HG02588 (cell line): Measurements from ENCODE around the gene RFFL.
A peak's percentile ranks its signal among the peaks of the same experiment; 100 is the strongest.
"Not testable (repeated sequence)": the region's sequence is repeated elsewhere in the genome, so short reads cannot be mapped to it uniquely, and the experiment has no call there.

Experiments
- ATAC-seq: cut with Tn5 transposase; IDR thresholded peaks from one replicate; pipeline ENCODE4 v1.9.1; 2021; ENCODE audit warnings: mild to moderate bottlenecking, moderate library complexity; ENCODE audit not compliant: unreplicated experiment

Gene RFFL, protein sequence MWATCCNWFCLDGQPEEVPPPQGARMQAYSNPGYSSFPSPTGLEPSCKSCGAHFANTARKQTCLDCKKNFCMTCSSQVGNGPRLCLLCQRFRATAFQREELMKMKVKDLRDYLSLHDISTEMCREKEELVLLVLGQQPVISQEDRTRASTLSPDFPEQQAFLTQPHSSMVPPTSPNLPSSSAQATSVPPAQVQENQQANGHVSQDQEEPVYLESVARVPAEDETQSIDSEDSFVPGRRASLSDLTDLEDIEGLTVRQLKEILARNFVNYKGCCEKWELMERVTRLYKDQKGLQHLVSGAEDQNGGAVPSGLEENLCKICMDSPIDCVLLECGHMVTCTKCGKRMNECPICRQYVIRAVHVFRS

DNA sequence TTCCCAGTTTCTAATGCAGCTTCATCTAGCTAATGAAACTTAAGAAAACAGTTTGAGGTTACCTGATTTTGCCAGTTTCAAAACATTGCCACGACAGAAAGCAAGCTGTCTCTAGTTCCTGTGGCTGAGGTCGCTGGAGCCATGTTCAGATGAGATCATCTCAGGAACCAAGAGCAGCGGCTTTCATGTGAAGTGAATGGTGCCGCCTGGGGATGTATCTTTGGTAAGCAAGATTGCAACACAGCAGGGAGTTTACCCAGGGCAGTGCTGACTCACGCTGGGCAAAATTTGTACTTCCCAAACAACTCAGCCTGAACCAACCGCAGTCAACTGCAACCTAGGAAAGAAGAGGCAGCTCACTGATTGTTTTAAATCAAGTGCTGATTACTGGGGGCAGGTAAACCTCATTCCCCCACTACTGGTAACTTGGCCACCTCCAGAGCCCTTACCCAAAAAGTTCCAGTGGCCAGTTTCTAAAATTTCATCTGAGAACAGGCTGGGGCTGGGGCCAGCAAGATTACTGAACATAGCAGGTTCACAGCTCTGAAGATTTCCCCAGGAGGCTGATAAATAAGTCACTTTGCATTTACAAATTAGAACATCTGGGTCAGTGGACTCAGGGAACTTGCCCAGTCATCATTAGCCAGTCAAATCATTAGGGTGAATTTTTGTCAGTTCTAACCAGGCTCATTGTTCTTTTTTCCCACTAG, at the start of gene RFFL:
RFFL (minus strand) TSS at position 194 of the 710 bp plus-strand sequence. CDS start 37,154 bp downstream, outside the sequence.
- peak; percentile 87 for ATAC-seq

DNA sequence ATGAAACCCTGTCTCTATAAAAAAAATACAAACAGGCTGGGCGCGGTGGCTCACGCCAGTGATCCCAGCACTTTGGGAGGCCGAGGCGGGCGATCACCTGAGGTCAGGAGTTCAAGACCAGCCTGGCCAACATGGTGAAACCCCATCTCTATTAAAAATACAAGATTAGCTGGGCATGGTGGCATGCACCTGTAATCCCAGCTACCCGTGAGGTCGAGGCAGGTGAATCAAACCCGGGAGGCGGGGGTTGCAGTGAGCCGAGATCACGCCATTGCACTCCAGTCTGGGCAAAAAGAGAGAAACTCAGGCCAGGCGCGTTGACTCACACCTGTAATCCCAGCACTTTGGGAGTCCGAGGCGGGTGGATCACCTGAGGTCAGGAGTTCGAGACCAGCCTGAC, 47.3 kb upstream of the RFFL start:
- ATAC-seq: not testable (repeated sequence)

DNA sequence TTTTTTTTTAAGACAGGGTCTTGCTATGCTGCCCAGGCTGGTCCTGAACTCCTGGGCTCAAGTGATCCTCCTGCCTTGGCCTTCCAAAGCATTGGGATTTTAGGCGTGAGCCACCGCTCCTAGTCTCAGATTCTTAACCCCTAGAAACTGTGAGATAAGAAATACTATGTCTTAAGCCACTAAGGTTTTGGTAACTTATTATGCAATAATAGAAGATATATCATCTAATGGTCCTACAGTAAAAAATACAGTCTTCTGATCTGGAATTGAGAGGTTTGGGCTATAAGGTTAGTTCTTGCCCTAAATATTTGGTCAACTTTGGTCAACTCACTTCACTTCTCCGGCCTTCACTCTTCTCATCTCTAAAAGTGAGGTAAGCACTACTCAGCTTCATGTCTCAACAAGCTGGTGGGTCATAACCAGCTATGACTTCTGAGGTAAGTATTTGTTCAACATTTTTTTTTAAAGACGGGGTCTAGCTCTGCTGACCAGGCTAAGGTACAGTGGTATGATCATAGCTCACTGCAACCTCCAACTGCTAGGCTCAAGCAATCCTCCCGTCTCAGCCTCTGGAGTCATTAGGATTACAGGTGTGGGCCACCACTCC, 41.4 kb upstream of the RFFL start:
- no peak for ATAC-seq

DNA sequence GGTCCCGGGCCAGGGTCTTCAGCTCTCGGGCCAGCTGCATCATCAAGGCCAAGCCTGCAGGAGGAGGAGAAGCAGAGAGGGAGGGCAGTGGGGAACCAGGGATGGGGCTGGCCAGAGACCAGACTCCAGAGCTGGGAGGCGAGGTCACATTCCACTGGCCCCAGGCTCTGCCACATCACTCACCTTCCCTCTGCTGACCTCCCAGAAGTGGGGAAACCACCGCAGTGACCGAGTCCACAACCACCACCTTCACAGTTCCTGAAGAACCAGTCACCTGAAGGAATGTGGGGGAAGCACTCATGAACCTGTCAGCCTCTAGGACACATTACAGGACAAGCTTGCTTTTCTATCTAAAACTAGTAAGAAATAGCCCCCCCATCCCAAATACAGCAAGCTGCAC, 39.8 kb upstream of the RFFL start:
- no peak for ATAC-seq

DNA sequence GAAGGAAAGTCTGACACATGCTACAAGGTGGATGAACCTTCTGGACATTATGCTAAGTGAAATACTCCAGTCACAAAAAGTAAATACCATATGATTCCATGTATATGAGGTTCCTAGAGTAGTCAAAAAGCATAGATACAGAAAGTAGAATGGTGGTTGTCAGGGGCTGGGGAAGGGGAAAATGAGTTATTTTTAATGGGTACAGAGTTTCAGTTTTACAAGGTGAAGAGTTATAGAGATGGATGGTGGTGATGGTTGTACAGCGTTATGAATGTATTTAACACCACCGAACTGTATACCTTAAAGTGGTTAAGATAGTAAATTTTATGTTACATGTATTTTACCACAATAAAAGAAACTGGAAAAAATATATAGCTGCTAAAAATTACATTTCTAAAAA, 38.2 kb upstream of the RFFL start:
- ATAC-seq: no peak

DNA sequence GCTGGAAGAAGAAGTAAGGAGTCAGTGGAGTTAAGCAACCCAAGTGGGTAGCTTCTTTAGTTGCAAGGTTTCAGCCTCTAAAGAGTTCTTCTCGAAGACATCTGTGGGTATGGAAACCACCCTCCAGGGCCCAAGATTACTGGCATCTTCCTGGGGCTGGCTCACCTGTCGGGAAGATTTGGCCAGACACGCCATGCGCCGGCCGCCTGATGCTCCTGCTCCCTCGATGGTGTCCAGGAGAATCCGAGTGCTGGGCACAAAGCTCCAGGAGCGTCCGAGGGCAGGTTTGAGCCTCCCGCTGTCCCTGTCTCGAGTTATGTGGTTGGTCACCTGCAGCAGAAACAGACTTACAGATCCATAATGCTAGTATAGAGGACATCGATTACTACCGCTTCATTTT, 37.5 kb upstream of the RFFL start:
- no peak for ATAC-seq

DNA sequence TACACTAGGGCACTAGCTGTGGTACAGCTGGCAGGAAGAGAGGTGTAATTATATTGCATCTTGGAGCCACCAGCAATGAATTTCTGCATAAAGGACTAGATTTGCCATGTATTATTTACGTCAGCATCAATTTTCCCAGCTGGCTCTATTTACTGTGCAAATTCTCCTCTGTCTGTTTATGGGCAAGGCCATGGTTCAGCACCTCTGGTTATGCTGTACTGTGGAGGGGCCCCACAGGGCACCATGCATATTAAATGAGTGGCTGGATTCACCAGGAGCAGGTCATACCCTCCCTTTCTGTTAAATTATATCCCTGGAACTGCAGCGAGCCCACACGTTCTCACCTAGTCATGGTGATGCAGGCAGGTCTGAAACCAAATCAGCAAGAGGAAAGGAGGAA, 36.4 kb upstream of the RFFL start:
- ATAC-seq: no peak

DNA sequence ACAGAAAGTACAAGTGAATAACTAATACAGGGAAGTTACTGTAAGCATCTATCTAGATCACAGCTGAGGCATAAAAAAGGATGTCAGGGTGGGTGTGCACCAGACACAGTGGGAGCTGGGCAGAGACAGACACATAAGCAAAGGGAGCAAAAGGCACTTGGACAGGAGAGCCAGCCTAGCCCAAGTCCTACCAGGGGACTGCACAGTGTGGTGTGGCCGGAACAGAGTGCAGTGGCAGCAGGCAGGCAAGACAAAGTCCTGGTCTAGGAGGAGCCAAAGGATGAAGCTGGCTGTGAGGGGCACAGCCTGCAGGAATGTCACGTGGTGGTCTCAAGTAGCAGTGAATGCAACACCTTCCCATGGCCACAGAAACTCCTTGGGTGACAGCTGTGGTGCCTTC, 34.3 kb upstream of the RFFL start:
- no peak for ATAC-seq

DNA sequence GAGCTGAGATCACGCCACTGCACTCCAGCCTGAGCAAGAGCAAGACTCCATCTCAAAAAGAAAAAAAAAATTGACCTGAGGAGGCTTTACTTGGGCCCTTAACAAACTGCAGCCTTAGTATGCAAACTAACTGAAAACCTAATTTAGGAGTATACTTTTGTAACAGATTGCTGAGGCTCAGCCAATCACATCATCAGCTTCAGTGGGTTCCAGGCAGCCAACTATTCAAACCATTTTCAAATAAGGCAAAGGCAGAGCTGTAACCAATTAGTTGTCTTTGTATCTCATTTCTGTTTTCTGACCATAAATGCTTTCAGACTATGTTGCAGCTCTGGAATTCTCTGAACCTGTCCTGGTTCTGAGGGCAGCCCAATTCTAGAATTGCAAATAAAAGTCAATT, 32.2 kb upstream of the RFFL start:
- ATAC-seq: no peak

DNA sequence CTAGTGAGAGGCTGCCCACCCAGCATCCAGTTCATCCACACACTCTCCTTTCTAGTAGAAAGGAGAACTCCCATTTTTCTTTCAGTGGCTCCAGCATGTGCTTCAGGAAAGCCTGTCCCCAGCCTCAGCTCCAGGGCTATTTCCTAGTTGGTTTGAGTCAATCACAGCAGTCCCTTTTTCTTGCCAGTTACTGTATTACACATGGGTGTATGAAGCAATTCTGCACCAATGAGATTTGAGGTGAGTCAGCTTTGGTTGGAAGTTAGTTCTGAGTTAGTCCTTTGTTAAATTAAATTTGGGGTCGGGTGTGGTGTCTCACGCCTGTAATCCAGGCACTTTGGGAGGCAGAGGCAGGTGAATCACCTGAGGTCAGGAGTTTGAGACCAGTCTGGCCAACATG, 31.4 kb upstream of the RFFL start:
- no peak for ATAC-seq

DNA sequence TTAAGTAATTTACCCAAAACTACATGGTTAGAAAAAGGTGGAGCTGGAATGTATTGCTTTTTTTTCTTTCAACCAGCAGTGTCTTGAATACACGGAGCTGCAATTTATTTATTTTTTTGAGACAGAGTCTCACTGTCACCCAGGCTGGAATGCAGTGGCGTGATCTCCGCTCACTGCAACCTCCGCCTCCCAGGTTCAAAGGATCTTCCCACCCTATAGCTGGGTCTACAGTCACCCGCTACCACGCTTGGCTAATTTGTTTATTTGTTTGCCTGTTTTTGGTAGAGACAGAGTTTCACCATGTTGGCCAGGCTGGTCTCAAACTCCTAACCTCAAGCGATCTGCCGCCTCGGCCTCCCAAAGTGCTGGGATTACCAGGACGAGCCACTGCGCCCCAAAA, 27.2 kb upstream of the RFFL start:
- not testable (repeated sequence) for ATAC-seq

DNA sequence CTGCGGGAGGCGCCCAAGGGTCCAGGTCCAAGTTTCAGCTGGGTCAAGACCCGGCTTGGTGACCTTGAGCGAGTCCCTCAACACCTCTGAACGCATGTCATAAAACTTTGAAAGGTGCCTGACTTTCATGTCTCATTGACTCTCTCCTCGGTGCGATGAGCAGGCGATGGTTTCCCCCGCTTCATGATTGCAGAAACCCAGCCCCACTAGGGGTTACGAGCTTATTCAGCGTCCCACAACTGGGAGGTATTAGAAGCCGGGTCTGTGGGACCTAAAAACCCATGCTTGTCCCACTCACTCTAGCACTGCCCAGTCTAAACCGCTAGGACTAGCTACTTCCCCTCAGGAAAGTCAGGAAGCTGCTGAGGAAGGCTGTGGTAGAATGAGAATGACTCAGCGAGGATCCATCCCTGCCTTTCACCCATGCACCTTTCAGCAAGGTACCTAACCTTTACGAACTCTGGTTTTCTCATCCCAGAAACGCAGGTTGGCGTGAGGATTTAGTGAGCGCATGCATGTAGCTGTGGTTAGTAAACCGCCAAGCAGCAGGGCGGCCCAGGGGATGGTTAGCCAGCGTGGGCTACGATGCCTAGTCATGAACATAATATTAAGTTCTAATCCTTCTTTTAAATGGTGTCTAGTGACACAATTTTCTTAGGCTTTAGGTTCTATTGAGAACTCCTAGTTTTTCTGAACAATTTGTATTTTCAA, 26.2 kb upstream of the RFFL start:
- peak; percentile 14 for ATAC-seq

DNA sequence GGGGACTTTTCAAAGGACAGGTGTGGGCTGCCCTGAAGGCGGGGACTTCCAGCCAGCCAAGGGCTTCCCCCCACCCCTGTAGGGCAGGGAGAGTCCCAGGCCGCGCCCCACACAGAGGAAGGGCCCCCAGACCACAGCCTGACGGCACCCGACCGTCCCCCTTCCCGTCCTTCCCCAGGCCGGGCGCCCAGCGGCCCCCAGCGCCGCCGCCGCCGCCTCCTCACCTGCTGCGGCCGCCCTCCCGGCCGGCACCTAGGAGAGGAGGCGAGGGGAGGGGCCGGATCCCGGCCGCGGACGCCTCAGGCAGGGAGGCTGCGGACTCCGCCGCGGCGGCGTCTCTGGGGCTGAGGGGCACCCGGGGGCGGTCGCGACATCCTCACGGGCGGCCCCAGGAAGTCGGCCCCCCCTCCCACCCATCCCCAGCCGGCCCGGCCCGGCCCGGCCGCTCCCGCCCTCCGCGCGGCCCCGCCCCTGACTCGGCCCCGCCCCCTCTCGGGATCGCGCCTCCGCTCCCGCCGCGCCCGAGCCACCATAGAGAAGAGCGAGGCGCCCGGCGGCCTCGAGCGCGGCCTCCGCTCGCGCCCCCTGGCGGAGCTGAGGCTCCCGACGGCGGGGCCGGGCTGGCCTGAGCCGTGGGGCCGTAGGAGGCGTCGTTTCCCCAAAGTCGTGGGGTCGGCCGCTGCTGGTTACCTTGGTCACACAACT, 25.5 kb upstream of the RFFL start:
- peak; percentile 64 for ATAC-seq

DNA sequence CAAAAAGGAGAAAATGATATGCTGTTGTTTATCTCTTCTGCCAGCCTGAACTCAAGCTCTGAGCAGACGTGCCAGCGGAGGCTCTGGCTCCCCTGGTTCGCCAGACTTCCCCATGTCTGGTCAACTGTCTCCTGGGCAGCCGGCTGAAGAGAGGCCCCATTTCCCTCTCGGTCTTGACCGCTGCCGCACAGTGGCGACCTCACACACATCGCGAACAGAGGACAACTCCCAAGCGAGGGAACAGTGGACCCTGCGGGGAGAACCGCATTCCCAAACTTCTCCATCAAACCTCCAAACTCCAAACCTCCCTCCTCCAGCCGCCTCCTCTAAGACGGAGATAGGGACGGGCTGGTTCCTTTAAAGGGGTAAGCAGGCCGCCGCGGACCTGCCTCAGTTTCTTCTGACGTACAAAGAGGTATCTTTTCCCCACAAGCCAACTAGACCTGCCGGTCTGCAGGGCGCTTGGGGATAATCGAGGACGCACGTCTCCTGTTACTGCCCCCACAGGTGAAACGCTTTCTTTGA, 24.9 kb upstream of the RFFL start:
- peak; percentile 17 for ATAC-seq

DNA sequence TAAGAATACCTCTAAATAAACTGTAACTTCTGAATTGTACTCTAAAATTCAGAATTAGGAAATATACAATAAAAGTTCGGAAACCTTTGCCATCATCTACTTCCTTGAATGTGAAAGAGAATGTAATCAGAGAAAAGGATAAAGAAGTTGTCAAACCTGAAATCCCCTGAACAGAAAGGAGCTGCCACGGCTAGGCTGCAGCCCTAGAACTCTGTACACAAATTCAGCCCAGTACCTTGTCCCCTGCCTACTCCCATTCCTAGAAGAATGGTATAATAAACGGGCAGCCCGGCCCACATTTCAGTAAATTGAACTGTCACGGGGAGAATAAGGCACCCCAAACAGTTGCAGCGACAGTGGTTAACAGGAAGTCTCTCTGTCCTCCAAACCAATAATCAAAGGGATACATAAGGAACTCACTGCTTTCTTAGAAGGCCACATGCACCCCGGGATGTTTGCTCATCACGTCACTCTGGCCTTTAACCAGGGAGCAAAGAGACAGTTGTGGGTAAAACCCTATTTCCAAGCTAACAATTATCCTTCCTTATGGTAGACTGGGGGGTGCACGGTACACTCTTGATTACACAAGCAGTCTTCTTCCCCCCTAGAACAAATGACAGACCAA, 24.3 kb upstream of the RFFL start:
- ATAC-seq: no peak

DNA sequence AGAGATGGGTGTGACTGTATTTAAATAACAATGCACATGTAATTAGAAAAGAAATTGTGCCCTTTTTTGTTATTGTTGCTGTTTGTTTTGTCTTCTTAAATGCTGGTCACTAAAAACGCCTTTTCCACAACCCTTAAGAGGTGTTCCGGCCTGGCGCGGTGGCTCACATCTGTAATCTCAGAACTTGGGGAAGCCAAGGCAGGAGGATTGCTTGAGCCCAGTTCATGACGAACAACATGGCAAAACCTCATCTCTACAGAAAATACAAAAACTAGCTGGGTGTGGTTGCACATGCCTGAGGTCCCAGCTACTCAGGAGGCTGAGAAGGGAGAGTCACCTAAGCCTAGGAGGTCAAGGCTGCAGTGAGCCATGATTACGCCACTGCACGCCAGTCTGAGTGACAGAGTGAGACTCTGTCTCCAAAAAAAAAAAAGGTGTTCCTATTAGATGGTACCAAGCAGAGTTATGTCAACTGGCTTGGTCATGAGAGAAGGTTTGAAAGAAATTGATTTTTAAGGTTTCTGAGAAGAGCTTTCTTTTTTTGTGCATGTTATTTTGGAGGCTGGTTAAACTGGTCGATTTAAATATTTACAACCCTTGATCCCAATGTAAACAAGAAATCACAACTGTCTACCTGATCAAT, 23.5 kb upstream of the RFFL start:
- ATAC-seq: no peak

DNA sequence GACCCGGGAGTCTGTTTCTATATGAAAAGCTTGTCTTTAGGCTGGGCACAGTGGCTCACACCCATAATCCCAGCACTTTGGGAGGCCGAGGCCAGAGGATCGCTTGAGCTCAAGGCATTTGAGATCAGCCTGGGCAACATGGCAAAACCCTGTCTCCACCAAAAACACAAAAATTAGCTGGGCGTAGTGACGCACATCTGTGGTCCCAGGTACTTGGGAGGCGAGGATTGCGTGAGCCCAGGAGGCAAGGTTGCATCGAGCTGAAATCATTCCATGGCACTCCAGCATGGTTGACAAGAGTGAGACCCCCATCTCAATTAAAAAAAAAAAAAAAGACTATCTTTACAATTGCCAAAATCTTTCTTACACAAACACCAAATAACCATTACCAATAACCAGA, 22.7 kb upstream of the RFFL start:
- no peak for ATAC-seq

DNA sequence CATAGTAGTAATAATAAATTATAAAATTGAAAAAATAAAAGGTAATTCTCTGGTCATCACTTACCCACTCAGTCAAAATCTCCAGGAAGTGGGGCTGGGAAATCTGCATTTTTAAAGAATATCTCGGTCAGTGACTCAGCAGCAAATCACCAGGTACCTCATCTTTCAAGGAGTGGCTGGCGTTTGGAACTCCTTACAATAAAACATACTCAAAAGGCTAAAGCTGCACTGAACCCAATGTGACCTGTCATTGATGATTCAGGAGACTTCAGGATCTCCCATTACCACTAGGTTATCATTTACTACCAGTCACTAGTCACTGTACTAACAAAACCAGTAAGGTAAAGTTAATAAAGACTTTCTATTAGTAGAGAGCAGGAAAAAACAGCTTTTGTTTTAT, 21.5 kb upstream of the RFFL start:
- ATAC-seq: no peak

DNA sequence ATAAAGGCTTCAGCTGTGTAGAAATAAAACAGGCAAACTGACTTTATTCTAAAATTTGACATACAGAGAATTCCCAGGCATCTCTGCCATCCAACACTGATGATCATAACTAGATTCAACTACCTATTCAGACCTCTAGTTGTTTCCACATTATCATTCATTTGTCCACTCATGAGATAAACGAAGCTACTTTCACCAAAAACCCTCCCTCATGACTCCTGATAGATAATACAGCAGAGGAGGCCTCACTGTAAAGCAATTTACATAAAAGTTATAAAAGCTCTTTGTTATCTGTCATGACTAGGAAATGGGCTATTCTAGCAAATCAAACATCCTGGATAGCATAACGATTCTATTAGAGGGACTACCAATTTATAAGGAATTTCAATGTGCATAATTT, 19.6 kb upstream of the RFFL start:
- no peak for ATAC-seq
